Thoracic aorta endothelial cell (primary cell): ENCODE data around the gene SCYL1. TPM values are rescaled to one million over a fixed set of nuclear protein-coding genes. Genes with fewer than 3 reads are reported as not detected.

Experiments used
- small RNA-seq: library from RNA; depleted of rRNA; stranded (forward); fragments of <200 nt; gene quantifications from one replicate; pipeline ENCODE3, GENCODE V24; 2012
- total RNA-seq: library from RNA; depleted of rRNA; stranded (reverse); fragments of >200 nt; gene quantifications from 2 replicates; pipeline ENCODE4 v1.2.3, GENCODE V29; 2012

SCYL1 gene
- 62.0 and 67.9 TPM in 2 replicates for total RNA-seq

DNA sequence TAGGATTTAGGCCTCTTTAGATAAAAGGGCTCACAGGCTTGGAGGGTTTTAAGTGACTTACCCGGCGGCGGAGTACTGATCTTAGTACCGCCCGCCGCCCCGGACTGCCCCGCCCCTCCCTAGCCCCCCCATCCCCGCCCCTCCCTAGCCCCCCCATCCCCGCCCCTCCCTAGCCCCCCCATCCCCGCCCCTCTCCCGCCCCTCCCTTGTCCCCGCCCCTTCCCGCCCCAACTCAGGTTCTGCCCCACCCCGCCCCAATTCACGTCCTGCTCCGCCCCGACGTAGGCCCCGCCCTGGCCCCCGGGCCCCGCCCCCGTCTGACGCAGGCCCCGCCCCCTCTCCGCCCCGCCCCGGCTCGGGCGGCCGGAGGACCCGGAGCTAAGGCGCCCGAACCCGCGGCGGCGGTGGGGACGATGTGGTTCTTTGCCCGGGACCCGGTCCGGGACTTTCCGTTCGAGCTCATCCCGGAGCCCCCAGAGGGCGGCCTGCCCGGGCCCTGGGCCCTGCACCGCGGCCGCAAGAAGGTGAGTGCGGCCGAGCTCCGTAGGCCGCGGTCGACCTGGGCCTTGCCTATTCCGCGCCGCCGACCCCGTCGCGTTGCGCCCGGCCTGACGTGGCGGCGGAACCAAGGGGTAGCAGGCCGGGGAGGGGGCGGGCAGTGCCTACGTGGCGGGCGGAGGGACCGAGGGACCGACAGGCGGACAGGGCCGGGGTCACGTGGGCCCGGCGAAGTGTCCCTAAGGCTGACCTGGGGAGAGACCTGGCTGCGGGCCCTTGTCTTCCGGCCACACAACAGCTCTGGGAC lies at the start of gene SCYL1:
SCYL1 (plus strand) TSS at position 343 of the 805 bp plus-strand sequence; CDS start at position 414, 71 bp downstream.

DNA sequence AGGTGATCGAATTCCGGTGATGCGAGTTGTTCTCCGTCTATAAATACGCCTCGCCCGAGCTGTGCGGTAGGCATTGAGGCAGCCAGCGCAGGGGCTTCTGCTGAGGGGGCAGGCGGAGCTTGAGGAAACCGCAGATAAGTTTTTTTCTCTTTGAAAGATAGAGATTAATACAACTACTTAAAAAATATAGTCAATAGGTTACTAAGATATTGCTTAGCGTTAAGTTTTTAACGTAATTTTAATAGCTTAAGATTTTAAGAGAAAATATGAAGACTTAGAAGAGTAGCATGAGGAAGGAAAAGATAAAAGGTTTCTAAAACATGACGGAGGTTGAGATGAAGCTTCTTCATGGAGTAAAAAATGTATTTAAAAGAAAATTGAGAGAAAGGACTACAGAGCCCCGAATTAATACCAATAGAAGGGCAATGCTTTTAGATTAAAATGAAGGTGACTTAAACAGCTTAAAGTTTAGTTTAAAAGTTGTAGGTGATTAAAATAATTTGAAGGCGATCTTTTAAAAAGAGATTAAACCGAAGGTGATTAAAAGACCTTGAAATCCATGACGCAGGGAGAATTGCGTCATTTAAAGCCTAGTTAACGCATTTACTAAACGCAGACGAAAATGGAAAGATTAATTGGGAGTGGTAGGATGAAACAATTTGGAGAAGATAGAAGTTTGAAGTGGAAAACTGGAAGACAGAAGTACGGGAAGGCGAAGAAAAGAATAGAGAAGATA lies 25.7 kb upstream of the SCYL1 start, which contains the start of gene MALAT1:
MALAT1 (plus strand) TSS at position 69 of the 736 bp plus-strand sequence.

GRCh38 chr11:65558002-65558929 lies 33.4 kb downstream of the SCYL1 start, which contains the start of gene LTBP3:
Gene LTBP3 (minus strand): TSS chr11:65558359. CDS start chr11:65557959, 400 bp downstream.

DNA sequence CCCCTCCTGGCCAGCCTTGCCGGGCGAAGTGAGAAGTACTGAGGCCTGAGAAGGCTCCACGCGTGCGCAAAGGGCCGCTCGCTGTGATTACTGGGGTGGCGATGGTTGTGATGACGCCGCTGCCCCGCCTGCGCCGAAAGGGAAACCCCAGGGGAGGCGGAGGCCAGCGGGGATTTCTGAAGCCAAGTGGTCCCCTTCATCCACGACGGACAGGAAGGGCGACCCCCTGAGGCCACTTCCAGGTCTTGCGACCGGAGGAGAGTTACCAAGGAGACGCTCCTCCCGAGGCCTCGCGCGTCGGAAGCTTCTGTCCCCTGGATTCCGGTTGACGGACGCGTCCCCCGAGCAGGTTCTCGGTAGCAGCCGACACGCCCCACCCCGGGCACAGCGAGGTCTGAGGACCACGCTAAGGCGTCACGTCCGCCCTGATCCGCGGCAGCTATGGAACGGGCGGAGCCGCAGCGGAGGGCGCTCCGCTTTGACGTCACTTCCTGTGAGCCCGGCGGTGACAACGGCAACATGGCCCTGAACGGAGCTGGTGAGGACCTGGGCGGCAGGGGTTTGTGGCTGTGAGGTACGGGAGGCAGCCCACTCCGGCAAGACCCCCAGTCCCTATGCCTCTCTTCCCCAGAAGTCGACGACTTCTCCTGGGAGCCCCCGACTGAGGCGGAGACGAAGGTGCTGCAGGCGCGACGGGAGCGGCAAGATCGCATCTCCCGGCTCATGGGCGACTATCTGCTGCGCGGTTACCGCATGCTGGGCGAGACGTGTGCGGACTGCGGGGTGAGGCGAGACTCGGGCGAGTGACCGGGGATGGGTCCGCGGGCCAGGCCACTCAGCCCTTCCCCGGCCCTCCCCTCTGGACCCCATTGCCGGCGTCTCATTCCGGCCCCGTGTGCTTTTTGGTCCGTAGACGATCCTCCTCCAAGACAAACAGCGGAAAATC lies 45.4 kb downstream of the SCYL1 start, which contains the start of gene ZNRD2:
ZNRD2 (plus strand) TSS at position 505 of the 946 bp plus-strand sequence; CDS start at position 520, 15 bp downstream.

DNA sequence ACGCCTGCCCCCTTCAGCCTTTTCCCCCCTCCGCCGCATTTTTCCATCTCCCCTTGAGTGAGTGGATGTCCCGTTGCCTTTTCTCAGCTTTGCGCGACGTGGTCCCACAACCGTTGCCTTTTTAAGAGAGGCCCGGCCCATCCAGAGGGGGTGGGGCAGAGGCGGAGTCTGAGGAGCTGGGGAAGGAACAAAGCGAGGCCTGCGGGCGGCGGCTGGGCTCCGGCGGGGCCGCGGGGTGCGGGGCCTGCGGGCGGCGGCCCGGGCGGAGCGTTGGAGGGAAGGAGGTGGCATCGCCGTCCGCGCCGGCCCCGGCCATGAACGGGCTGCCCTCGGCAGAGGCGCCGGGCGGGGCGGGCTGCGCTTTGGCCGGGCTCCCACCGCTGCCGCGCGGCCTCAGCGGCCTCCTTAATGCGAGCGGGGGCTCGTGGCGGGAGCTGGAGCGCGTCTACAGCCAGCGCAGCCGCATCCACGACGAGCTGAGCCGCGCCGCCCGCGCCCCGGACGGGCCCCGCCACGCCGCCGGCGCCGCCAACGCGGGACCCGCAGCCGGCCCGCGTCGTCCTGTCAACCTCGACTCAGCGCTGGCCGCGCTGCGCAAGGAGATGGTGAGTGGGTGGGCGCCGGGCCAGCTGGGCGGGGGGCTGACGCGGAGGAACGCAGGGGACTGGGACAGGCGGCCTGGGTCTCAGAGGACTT lies 47.6 kb downstream of the SCYL1 start, which contains the start of gene FAM89B:
FAM89B (plus strand) TSS at position 183 of the 696 bp plus-strand sequence; CDS start at position 315, 132 bp downstream.

DNA sequence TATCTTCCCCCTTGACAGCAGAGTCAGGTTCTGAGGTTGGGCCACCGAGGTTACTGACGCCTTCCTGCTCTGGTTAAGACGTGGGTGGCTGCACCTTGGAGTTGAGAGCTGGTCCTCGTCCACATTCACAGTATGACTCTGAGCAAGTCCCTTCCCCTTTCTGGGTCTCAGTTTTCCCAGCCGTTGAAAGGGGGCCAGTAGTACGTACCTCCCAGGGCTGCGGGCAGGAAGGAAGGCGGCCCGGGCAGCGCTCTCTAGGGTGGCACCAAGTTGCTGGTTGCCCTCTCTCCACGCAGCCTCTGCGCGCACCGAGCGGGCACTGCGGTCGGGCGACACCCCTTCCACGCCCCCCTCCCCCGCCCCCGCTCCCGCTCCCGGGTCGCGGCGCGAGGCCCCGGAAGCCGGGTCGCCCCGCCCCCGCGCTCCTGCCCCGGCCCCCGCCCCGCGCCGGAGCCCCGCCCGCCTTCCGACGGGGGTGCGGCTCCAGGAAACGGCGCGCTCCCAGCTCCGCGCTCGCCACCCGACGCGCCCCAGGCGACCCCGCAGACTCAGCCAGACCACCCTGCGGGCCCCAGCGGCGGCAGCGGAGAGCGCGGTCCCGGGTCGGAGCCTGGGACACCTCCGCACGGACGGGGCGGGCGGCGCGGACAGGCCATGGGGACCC lies 50.8 kb downstream of the SCYL1 start, which contains the start of gene EHBP1L1:
EHBP1L1 (plus strand) TSS at position 486 of the 664 bp plus-strand sequence. CDS start 250 bp downstream, outside the sequence.

Small RNA genes lying within 50 kb of the gene (small RNA-seq; reads per million reads assigned to genes)
- gene AP001362.1 = not detected
- not detected for gene RF01684

Other genes starting within 250 kb of the SCYL1 start
- gene CDC42EP2, start 210.2 kb upstream of the SCYL1 start, total RNA-seq = 19.5 and 28.3 TPM in 2 replicates
- 45.1 and 49.1 TPM in 2 replicates for gene DPF2, start 191.2 kb upstream of the SCYL1 start, total RNA-seq
- 0.13 and 0.14 TPM in 2 replicates for gene TIGD3, start 170.3 kb upstream of the SCYL1 start, total RNA-seq
- gene SLC25A45, start 142.4 kb upstream of the SCYL1 start, total RNA-seq = 1.6 and 2.1 TPM in 2 replicates
- gene FRMD8, start 138.4 kb upstream of the SCYL1 start, total RNA-seq = 75.7 and 81.5 TPM in 2 replicates
- 374 and 513 TPM in 2 replicates for gene NEAT1, start 102.3 kb upstream of the SCYL1 start, total RNA-seq
- 8,473 and 10,964 TPM in 2 replicates for gene MALAT1, start 26.0 kb upstream of the SCYL1 start, total RNA-seq
- 20.5 and 26.1 TPM in 2 replicates for gene LTBP3, start 33.3 kb downstream of the SCYL1 start, total RNA-seq
- 45.3 and 55.4 TPM in 2 replicates for gene ZNRD2, start 45.4 kb downstream of the SCYL1 start, total RNA-seq
- 12.6 and 15.7 TPM in 2 replicates for gene FAM89B, start 47.5 kb downstream of the SCYL1 start, total RNA-seq
- 21.0 and 27.2 TPM in 2 replicates for gene EHBP1L1, start 51.0 kb downstream of the SCYL1 start, total RNA-seq
- gene KCNK7, start 70.7 kb downstream of the SCYL1 start, total RNA-seq = 0.14 and 0.40 TPM in 2 replicates
- gene MAP3K11, start 89.1 kb downstream of the SCYL1 start, total RNA-seq = 92.1 and 93.2 TPM in 2 replicates
- gene PCNX3, start 90.7 kb downstream of the SCYL1 start, total RNA-seq = 30.6 and 37.7 TPM in 2 replicates
- gene SIPA1, start 113.0 kb downstream of the SCYL1 start, total RNA-seq = 36.4 and 56.9 TPM in 2 replicates
- 48.1 and 53.8 TPM in 2 replicates for gene RELA, start 137.8 kb downstream of the SCYL1 start, total RNA-seq
- gene KAT5, start 187.2 kb downstream of the SCYL1 start, total RNA-seq = 28.1 and 31.3 TPM in 2 replicates
- gene RNASEH2C, start 195.7 kb downstream of the SCYL1 start, total RNA-seq = 46.4 and 60.7 TPM in 2 replicates